SHP77 treated with DMSO at 0.1 percent for 48 hours (cell line): Measurements from ENCODE around the gene TIMMDC1.
"Not testable (repeated sequence)": the region's sequence is repeated elsewhere in the genome, so short reads cannot be mapped to it uniquely, and the experiment has no call there.

Experiments
- DNase-seq: peaks from one replicate; lab custom pipeline; 2025; lab: John Stamatoyannopoulos, UW

Gene TIMMDC1

DNA sequence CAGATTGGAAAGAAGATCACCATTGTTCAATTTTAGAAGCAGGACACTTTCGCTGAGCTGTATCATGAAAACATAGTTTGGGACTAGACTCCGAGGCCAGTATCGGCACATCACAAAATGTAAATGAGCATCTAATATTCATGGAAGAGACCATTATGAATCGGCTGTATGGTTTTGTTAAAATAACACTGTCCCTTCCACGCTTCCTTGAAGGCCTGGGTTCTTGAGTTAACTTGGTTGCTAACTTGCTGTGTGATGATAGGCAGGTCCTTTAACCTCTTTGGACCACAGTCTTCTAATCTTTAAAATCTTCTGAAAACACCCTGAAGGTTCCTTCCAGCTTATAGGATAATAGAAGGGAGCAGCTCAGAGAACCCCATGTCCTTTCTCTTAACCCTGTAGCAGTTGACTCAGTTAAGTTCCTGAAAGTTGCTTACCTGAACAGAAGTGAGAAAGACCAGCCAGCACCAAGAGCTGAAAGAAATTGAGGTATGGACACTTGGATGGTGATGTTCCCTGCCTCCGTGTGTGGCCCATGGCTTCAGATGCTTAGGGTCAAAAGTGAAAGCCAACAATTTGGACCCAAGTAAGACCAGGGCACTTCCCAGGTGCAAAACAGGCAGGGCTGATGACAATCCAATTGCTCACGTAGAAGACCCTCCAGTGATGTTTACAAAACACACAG is 59.0 kb downstream of the TIMMDC1 start:
- DNase-seq: no peak

DNA sequence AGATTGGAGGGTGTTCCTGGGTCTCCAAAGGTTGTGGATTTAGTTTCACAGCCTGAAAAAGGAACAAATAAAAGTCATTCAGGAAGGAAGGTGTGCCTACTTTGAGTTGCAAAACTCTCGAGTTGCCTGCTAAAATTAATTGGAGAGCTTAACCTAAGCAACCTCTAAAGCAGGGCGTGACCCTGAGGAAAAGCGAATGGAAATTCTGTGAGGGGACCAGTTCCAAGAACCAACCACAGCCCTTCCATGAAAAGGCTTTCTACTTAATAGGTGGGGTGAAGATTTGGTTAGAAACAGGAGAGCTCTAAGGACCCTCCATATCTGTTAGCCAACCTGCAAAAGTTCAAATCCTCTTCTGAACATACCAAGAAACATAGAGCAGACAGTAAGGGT is 59.5 kb downstream of the TIMMDC1 start:
- no peak for DNase-seq

GRCh38 chr3:119558626-119559317 is 60.4 kb downstream of the TIMMDC1 start:
- no peak for DNase-seq

DNA sequence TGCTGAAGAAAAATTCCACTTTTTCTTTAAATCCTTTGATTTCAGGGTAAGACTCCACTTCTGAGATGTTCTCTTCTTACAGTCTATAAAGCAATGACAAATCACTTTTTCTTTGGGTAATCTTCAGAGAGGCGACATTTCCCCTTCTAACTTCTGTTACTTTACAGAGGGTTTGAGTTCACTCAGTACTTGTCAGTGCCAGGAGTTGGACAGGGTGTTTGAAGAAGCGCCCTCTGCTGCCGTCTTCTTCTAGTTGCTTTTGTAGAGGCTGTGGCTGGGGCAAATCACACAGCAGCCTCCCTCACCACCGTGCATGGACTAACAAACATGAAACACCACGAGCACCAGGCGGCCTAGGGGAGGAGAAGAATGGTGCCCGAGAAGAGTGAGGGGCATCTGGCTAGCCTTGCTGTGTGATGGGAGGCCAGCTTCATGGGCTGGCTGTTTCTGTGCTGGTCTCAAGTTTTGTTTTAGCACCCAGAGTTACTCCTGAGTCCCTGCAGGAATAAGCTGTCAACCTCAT is 61.2 kb downstream of the TIMMDC1 start, which contains the start of gene CD80:
Gene CD80, minus strand, starts transcription at position 174 of the 523 bp plus-strand sequence. CDS start 1,886 bp downstream, outside the sequence.
- DNase-seq: no peak

- no peak for DNase-seq
Observed at GRCh38 chr3:119560160-119560559, 61.8 kb downstream of the TIMMDC1 start.

DNA sequence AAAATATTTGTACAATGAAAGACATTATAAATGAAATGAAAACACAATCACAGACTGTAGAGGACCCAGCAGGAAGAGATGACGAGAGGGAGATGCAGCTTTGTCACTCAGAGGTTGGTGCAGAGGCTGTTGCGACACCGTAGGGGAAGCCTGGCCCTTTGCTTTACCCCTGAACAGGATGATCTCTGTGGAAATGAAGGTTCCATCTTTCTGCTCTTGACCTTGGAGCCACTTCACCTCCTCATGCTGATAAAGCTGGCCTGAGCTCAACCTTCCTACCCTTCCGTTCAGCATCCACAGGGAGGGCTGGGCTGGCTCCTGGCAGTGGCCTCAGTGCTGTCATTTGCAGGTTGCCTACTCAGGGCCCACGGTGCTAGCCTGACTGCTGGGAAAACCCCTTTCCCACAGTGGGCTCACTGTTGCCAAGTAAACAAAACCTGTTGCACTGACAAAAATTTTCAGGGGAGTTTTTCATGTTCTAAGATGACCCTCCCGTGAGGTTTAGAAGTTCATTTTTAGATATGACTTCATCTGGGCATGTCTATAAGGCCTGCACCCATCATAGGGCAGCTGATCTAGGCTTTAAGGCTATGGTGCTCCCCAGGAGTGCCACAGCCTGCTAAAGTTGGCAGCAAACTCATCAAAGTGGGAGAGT is 64.1 kb downstream of the TIMMDC1 start:
- DNase-seq: no peak

- not testable (repeated sequence) for DNase-seq
Observed at GRCh38 chr3:119563334-119563733, 65.0 kb downstream of the TIMMDC1 start.

DNA sequence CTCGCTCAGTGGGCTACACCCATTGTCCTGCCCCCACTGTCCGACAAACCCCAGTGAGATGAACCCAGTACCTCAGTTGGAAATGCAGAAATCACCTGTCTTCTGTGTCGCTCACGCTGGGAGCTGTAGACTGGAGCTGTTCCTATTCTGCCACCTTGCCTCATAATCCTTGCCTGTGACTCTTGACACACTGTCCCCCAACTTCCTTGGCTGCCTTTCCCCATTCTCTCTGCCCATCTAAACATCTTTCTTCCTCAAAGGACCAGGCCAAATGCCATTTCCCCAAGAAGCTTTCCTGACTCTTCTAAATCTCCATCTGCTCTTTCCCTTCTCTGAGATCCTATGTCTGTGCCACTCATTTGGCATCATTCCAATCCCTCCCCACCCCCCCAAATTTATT is 70.8 kb downstream of the TIMMDC1 start:
- no peak for DNase-seq

DNA sequence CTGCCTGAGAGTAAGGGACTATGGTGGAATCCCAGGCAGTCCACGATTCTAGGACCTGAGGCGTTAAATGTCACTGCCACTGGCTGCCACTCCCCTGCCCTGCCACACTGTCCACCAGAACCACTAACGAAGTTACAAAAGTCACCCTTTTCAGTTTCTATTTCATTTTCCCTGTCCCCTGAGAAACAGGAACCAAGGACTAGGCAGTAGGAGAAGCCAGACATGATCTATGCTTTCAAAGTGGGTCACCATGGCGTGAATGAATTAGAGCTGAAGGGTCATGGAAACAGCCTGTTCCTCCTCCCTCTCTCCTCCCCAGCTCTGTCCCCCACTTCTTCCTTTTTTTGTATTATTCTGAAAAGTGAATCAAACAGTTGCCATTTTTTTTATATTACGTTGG is 71.9 kb downstream of the TIMMDC1 start:
- DNase-seq: no peak

- DNase-seq: no peak
Observed at GRCh38 chr3:119571230-119571629, 72.9 kb downstream of the TIMMDC1 start.

GRCh38 chr3:119571688-119572087 is 73.3 kb downstream of the TIMMDC1 start:
- DNase-seq: no peak
